HG03103 (cell line): ENCODE data around the gene CD1B.
"Not testable (repeated sequence)": the region's sequence is repeated elsewhere in the genome, so short reads cannot be mapped to it uniquely, and the experiment has no call there.

Source experiments
- ATAC-seq: cut with Tn5 transposase; IDR thresholded peaks from one replicate; pipeline ENCODE4 v1.9.1; 2021; ENCODE audit warnings: low read depth; ENCODE audit not compliant: unreplicated experiment

Gene CD1B

DNA sequence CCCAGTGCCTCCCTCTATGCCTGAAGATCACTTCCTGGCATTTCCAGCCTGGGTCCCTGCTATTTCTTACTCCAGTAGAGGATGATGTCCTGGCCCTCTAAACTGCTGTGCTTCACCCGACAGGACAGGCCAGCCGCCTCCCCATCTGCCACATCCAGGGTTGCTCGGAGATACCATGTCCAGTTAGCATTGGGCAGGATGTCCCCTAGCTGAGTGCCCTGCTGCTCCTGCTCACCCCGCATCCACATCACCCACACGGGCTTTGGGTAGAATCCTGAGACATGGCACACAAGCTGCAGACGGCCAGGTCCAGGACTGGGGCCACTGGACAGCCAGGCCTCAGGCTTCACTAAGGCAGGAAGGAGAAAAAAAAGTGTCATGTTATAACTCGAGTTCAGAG is 2.0 kb downstream of the CD1B start:
- ATAC-seq, result no peak

- ATAC-seq, result no peak
Measured at GRCh38 chr1:158328426-158328825, 2.9 kb downstream of the CD1B start.

- no peak for ATAC-seq
Measured at GRCh38 chr1:158327481-158327880, 3.9 kb downstream of the CD1B start.

GRCh38 chr1:158324395-158324794 is 6.9 kb downstream of the CD1B start:
- ATAC-seq, result no peak

DNA sequence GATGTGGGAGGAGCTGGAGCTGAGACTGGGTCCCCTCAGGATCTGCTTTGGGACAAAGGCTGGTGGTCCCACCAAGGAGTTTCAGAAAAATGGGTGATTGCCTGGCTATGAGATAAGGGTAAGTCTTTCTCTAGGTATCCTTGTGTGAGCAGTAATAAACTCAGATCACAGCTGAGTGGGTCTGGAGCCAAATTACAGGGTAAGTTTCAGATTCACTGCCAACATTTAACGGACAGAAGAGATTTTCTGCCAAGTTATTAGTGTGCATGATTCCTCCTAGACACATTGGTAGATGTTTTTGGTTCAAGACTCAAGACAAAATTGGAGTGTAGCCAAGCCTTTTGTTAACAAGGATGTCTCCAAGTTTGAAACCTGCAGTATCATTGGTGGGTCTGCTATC is 7.5 kb downstream of the CD1B start:
- ATAC-seq, result no peak

GRCh38 chr1:158311066-158311465 is 20.3 kb downstream of the CD1B start:
- ATAC-seq, result no peak

DNA sequence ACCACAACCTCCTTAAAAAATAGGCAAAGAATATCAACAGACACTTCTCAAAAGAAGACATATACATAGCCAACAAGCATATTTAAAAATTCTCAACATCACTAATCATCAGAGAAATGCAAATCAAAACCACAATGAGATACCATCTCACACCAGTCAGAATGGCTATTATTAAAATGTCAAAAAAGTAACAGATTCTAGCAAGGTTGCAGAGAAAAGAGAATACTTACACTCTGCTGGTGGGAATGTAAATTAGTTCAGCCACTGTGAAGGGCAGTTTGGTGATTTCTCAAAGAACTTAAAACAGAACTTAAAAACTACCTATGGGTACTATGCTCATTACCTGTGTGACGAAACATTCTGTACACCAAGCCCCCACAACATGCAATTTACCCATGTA is 20.7 kb downstream of the CD1B start:
- no peak for ATAC-seq

DNA sequence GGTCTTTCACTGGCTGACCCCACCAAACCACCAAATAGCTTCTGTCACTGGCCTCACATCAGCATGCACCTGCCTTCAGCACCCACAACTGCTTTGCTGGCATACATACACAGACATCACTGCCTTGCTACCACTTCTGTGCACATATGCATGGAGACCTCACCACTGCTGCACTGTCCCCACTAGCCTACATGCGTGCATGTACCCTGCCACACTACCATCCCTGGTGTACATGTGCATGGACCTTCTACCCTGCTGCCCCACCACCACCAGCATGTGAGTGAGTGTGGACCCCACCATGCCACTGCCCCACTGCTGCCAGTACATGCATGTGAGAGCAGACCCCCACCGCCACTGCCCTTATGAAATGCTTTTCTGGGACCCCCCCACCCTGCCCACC is 35.5 kb downstream of the CD1B start:
- ATAC-seq, result no peak

DNA sequence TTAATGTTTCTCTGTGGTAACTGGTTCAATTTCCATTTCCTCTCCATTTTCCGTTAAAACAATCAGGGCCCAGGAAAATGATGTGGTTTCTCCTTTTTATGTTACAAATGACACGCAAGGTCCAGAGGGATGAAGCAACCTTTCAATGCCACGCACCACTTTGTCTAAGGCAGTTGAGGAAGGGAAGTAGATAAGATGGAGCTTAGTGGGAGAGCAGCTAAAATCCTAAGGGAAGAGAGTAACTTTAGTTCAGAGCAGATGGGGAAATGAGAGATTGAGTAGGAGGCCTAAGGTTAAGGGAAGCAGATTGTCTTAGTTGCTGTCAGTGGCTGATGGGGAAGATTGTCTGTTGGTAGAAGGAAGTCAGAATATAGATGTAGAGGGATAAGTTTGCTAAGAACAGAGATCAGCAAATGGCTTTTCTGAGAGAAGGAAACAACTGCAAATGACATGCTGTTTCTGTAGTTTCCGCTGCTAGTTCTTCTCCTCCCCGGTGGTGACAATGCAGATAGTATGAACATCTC is 40.9 kb downstream of the CD1B start:
- ATAC-seq, result no peak

DNA sequence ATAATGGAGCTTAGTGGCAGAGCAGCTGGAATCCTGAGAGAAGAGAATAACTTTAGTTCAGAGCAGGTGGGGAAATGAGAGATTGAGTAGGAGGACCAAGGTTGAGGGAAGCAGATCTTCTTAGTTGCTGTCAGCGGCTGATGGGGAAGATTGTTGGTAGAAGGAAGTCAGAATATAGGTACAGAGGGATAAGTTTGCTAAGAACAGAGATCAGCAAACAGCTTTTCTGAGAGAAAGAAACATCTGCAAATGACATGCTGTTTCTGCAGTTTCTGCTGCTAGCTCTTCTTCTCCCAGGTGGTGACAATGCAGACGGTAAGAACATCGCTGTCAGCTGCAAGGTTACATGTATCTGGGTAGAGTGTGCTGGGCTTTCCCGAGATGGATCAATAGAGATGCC is 41.5 kb downstream of the CD1B start, which contains the start of gene CD1C:
Gene CD1C (plus strand): TSS at position 113 of the 400 bp plus-strand sequence. CDS start 142 bp downstream, at position 255.
- ATAC-seq, result no peak

DNA sequence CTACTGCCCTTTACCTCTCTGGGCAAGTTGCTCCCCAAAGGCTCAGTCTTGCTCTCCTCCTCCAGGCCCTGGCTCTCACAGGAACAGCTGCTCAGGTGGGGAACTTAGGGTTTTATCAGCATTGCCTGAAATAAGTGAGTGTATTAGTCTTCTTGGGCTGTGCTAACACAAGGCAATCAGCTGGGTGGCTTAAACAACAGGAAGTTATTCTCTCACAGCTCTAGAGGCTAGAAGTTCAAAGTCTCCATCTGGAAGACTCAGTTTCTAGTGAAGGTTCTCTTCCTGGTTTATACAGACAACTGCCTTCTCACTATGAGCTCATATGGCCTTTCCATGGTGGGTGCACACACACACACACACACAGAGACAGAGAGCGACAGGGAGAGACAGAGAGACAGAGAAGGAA is 44.4 kb downstream of the CD1B start:
- ATAC-seq, result no peak

- no peak for ATAC-seq
Measured at GRCh38 chr1:158286487-158286886, 44.8 kb downstream of the CD1B start.

- peak; percentile 66 for ATAC-seq
Measured at GRCh38 chr1:158285756-158286241, 45.5 kb downstream of the CD1B start.

DNA sequence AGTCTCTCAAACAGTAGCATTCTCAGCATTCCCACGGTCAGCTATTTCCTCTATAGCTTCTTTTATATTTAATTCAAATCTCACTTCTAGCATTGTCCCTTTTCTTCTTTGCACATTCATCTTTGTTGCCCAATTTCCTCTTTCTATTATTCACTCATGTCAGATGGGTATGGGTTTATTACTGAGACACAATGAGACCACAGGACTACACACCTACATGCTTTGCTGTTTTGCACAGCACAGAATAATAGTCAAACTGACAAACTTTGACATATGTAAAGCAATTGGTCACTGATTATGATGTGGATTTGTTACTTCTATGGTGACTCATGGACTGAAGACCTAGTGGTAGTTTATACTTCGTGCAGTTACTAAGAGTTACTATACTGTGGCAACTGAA is 47.4 kb downstream of the CD1B start:
- ATAC-seq, result peak; percentile 38

DNA sequence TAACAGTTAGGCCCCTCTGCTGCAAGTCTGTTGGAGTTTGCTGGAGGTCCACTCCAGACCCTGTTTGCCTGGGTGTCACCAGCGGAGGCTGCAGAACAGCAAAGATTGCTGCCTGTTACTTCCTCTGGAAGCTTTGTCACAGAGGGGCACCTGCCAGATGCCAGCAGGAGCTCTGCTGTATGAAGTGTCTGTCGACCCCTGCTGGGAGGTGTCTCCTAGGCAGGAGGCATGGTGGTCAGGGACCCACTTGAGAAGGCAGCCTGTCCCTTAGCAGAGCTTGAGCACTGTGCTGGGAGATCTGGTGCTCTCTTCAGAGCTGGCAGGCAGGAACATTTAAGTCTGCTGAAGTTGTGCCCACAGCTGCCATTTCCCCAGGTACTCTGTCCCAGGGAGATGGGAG is 48.9 kb downstream of the CD1B start:
- ATAC-seq, result not testable (repeated sequence)
